ENCODE data around the gene KLHL18. TPM values are rescaled to one million over a fixed set of nuclear protein-coding genes. Genes with fewer than 3 reads are reported as not detected.
"Not testable (repeated sequence)": the region's sequence is repeated elsewhere in the genome, so short reads cannot be mapped to it uniquely, and the experiment has no call there.

Gene KLHL18
- polyA plus RNA-seq, 1 experiment, result 25.5 TPM

- POLR2A ChIA-PET, result no interaction called here
- no peak for DNase-seq (ENCODE audit: low read depth)
- no peak overlapping the region for H3K4me3 ChIP-seq (ENCODE audit: low read depth, low read length)
- H3K36me3 ChIP-seq (ENCODE audit: control insufficient read depth, insufficient read depth, low read length), result peaks cover 2% of the 10 kb centered on the region; the same call in 1 of the 2 replicates
- H3K27me3 ChIP-seq (ENCODE audit: control insufficient read depth, insufficient read depth, low read length), result no peaks in the 10 kb centered on the region
- TF ChIP-seq, protein P1, sequence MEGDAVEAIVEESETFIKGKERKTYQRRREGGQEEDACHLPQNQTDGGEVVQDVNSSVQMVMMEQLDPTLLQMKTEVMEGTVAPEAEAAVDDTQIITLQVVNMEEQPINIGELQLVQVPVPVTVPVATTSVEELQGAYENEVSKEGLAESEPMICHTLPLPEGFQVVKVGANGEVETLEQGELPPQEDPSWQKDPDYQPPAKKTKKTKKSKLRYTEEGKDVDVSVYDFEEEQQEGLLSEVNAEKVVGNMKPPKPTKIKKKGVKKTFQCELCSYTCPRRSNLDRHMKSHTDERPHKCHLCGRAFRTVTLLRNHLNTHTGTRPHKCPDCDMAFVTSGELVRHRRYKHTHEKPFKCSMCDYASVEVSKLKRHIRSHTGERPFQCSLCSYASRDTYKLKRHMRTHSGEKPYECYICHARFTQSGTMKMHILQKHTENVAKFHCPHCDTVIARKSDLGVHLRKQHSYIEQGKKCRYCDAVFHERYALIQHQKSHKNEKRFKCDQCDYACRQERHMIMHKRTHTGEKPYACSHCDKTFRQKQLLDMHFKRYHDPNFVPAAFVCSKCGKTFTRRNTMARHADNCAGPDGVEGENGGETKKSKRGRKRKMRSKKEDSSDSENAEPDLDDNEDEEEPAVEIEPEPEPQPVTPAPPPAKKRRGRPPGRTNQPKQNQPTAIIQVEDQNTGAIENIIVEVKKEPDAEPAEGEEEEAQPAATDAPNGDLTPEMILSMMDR (IDR thresholded peaks at IDR 0.05; ENCODE audit: insufficient read depth, low read depth, low read length), result no peak
- CTCF ChIA-PET, result interaction anchor here (1.2 to 3.1 kb wide), 2 partner anchors 10 to 39 kb away, joined by 3 to 21 read pairs; no protein-coding TSS in a partner anchor
Measured at GRCh38 chr3:47315069-47315647, 32.4 kb downstream of the KLHL18 start.

DNA sequence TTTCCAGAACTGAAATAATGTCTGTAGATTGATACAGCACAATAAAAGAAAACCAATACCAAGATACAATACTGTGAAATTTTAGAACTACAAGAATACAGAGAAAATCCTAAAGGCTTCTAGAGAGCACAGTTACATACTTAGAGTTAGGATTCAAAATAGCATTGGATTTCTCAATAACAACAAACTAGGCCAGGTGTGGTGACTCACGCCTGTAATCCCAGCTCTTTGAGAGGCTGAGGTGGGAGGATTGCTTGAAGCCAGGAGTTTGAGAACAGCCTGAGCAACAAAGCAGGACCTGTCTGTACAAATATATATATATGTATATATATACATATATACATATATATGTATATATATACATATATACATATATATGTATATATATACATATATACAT, 33.4 kb downstream of the KLHL18 start:
- H3K4me3 ChIP-seq (ENCODE audit: low read depth, low read length); POLR2A ChIA-PET; H3K36me3 ChIP-seq (ENCODE audit: control insufficient read depth, insufficient read depth, low read length); CTCF ChIA-PET; DNase-seq (ENCODE audit: low read depth); H3K27me3 ChIP-seq (ENCODE audit: control insufficient read depth, insufficient read depth, low read length): not testable (repeated sequence)

DNA sequence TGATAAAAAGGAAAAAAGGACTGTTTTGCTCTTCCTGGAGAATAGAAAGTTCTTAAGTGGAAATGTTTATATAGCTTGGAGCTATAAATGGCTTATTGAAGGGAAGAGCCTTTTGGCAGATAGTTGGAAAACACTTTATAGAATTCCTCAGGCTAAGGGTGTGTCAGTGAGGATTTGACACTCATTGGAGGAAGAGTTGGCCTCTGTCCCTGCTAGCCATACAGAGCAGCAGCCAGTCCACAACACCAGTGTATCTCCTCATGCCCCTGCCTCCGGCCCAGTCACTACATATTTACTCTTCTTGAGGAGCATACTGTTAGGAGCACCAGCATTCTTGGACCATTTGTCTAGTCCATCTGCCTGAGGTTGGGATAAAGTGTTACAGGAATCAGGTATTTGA, 36.2 kb downstream of the KLHL18 start:
- Histone ChIP-seq H3K27me3 (ENCODE audit: control insufficient read depth, insufficient read depth, low read length) (no peaks in the 10 kb centered on the region), H3K4me3 (ENCODE audit: low read depth, low read length) (no peak overlapping the region), H3K36me3 (ENCODE audit: control insufficient read depth, insufficient read depth, low read length) (peaks cover 4% of the 10 kb centered on the region; the same call in 1 of the 2 replicates)
- DNase-seq (ENCODE audit: low read depth), result peak; percentile 13
- TF ChIP-seq, protein P1 (IDR thresholded peaks at IDR 0.05; ENCODE audit: insufficient read depth, low read depth, low read length), result no peak
- POLR2A ChIA-PET, result interaction anchor here (0.6 kb wide), 1 partner anchor 45 kb away, joined by 3 read pairs; no protein-coding TSS in a partner anchor
- CTCF ChIA-PET, result interaction anchor here (1.0 to 1.1 kb wide), 2 partner anchors 12 to 15 kb away, joined by 3 read pairs; no protein-coding TSS in a partner anchor

DNA sequence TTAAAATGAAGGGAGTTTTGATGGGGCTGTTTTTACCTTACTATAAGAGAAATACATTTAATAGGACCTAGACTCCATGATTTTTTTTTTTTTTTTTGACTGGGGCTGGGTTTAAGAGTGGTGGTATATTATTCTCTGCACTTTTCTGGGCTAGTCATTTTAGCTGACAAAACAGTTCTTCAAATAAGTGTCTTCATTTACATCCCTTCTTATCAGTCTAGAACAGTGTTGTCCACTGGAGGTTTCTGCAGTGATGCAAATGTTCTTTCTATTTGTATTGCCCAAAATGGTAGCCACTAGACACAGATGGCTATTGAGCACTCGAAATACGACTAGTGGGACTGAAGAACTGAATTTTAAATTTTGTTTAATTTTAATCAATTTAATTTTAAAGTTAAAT, 37.2 kb downstream of the KLHL18 start:
- peaks cover 5% of the 10 kb centered on the region; the same call in 1 of the 2 replicates for H3K36me3 ChIP-seq (ENCODE audit: control insufficient read depth, insufficient read depth, low read length)
- TF ChIP-seq, protein P1 (IDR thresholded peaks at IDR 0.05; ENCODE audit: insufficient read depth, low read depth, low read length), result no peak
- no peak for DNase-seq (ENCODE audit: low read depth)
- CTCF ChIA-PET, result interaction anchor here (0.7 to 1.3 kb wide), 4 partner anchors 13 to 701 kb away, joined by 3 to 6 read pairs (median 3); no protein-coding TSS in a partner anchor
- H3K27me3 ChIP-seq (ENCODE audit: control insufficient read depth, insufficient read depth, low read length), result no peaks in the 10 kb centered on the region
- no peak overlapping the region for H3K4me3 ChIP-seq (ENCODE audit: low read depth, low read length)
- POLR2A ChIA-PET, result no interaction called here

DNA sequence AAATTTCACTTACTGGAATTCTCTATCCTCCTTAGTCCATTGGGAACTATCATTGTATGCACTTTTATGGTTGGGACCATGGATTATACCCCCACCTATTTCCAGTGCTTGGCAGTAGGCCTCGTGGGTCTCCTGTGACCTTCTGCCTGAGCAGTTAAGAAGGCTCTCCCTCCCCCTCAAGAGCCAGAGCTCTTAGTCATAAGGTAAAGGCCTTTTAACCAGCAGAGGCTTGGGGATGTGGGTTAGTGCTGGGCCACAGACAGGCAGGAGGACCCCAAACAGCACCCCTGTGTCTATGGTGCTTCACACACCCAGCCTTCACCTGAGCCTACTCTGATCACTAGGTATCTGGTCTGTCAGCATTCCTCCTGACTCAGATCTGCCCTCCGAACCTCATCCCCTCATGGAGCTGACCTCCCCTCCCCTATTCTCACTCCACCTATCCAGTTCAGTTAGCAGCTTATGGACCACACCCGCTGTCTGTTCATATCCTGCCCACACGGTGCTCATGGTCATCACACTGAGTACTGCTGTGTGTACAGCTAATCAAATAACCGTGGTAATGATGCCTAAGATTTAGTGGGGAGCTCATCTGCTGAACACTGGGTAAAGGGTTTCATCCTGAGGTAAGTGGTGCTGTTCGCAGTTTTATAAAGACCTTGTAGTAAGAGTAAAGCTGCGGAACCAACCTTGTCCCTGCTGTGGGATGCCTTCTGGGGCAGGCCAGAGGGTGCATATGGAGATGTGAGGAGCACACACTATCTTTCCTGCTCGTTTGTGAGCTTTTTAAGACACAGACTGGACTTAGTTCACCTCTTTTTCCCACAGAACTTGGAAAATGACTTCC, 40.9 kb downstream of the KLHL18 start:
- TF ChIP-seq, protein P1 (IDR thresholded peaks at IDR 0.05; ENCODE audit: insufficient read depth, low read depth, low read length), result no peak
- Histone ChIP-seq H3K27me3 (ENCODE audit: control insufficient read depth, insufficient read depth, low read length) (no peaks in the 10 kb centered on the region), H3K4me3 (ENCODE audit: low read depth, low read length) (no peak overlapping the region), H3K36me3 (ENCODE audit: control insufficient read depth, insufficient read depth, low read length) (peaks cover 5% of the 10 kb centered on the region)
- no peak for DNase-seq (ENCODE audit: low read depth)
- ChIA-PET POLR2A (no interaction called here), CTCF (interaction anchor here (0.7 to 2.8 kb wide), 25 partner anchors 8 to 621 kb away, joined by 3 to 21 read pairs (median 4); no protein-coding TSS in a partner anchor)

Data from BJ (cell line).